Lung (tissue), 12 donors: ENCODE data around the gene IL20RB. TPM values are rescaled to one million over a fixed set of nuclear protein-coding genes. Genes with fewer than 3 reads are reported as not detected.

Source experiments
- ATAC-seq: fragments of 200-7000 bp; cut with Tn5 transposase; one replicate; pipeline ENCODE4 v1.9.1; 2020; ENCODE audit warnings: moderate number of reproducible peaks; ENCODE audit not compliant: insufficient read depth, low FRiP score
- DNase-seq, 3 donors: peaks; one replicate each; pipeline ENCODE4 v3.0.0-alpha.2; 2013 to 2017
- H3K27ac ChIP-seq, 2 donors: one replicate each; pipeline ENCODE4 v1.5.1; 2013; ENCODE audit warnings: mild to moderate bottlenecking in 2 of 2, moderate library complexity in 2 of 2, control low read depth in 1 of 2, inconsistent platforms in 1 of 2, low read depth in 1 of 2, low read length in 1 of 2
- H3K27me3 ChIP-seq, 3 donors: one replicate each; pipeline ENCODE4 v1.5.1; 2013; ENCODE audit warnings: low read length in 2 of 3; ENCODE audit not compliant: control insufficient read depth in 3 of 3, insufficient read depth in 3 of 3
- H3K36me3 ChIP-seq, 4 donors: one replicate each; pipeline ENCODE4 v1.5.1; 2013; ENCODE audit warnings: low read length in 4 of 4, mild to moderate bottlenecking in 1 of 4, moderate library complexity in 1 of 4; ENCODE audit not compliant: control insufficient read depth in 4 of 4, insufficient read depth in 4 of 4
- H3K4me1 ChIP-seq, 5 donors: one replicate each; pipeline ENCODE4 v1.5.1; 2013; ENCODE audit warnings: low read length in 5 of 5, mild to moderate bottlenecking in 2 of 5, moderate library complexity in 1 of 5; ENCODE audit not compliant: control insufficient read depth in 5 of 5, insufficient read depth in 5 of 5
- H3K4me3 ChIP-seq: one replicate; pipeline ENCODE4 v1.5.1; 2013; ENCODE audit warnings: mild to moderate bottlenecking, control low read depth, moderate library complexity
- H3K9ac ChIP-seq, 2 donors: one replicate each; pipeline ENCODE4 v1.5.1; 2013; ENCODE audit warnings: low read length in 2 of 2, control low read depth in 1 of 2; ENCODE audit not compliant: insufficient read depth in 1 of 2
- H3K9me3 ChIP-seq, 4 donors: one replicate each; pipeline ENCODE4 v1.5.1; 2013; ENCODE audit warnings: low read length in 3 of 4, mild to moderate bottlenecking in 1 of 4, moderate library complexity in 1 of 4; ENCODE audit not compliant: control insufficient read depth in 4 of 4, insufficient read depth in 3 of 4
- WGBS, 2 donors: extraction: QIAGEN DNeasy Blood & Tissue Kit; methylation state at CpG; one replicate each; pipeline ENCODE4 v1.1.7; 2013; 5-methylcytosine and 5-hydroxymethylcytosine counted together
- polyA plus RNA-seq, 2 donors: library from polyadenylated mRNA; stranded (reverse); fragments of 200-250 nt; gene quantifications; one replicate each; pipeline ENCODE4 v1.2.1, GENCODE V29; 2013
- total RNA-seq, 2 donors: library from RNA; depleted of rRNA in 1 of 2; stranded (reverse); fragments of >200 nt in 1 of 2; gene quantifications; one replicate each; pipeline ENCODE4 v1.2.1, GENCODE V29; 2014 to 2021
- TF ChIP-seq, protein P1 (sequence below): IDR thresholded peaks from 2 replicates; pipeline ENCODE4 v1.5.1; 2012; ENCODE audit warnings: mild to moderate bottlenecking; ENCODE audit errors: control extremely low read depth, extremely low read depth
- donor health status: control.
- donor health status: control.
- donor health status: Bipolar disorder and iron deficiency.
- donor health status: healthy.
- donor health status: DM: yes; HTN: yes; CAD: no.

IL20RB gene
- total and polyA plus RNA-seq, 4 donors: 0.23 to 1.3 (median 0.88) TPM

DNA sequence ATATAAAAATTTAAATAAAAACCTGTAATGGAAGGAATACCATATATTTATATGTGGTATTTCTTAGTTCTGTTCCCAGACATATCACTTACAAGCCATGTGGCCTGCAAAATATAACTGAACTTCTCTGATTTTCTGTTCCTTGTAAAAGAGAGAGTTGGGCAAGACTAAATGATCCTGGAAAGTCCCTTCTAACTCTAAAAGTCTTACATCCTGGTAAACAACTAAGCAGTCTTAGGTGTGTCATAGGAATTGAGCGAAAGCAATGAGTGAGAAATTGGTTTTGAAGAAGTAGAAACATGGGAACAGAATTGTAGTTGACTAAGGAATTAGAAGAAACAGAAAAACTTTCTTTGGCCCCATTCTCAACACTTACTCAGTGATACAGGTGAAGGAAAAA, 25.3 kb upstream of the IL20RB start:
- DNase-seq (no peak), ATAC-seq (no peak)
- Histone ChIP-seq H3K9me3 (peaks cover 0 to 6% (median 0%) of the 10 kb centered on the region in 4 donors), H3K36me3 (peaks cover 3 to 11% (median 8%) of the 10 kb centered on the region in 4 donors), H3K27me3 (no peaks in the 10 kb centered on the region), H3K4me3 (no peak overlapping the region), H3K9ac (no peak overlapping the region), H3K27ac (no peak overlapping the region), H3K4me1 (peaks cover 0 to 6% (median 5%) of the 10 kb centered on the region in 5 donors)
- TF ChIP-seq, protein P1, sequence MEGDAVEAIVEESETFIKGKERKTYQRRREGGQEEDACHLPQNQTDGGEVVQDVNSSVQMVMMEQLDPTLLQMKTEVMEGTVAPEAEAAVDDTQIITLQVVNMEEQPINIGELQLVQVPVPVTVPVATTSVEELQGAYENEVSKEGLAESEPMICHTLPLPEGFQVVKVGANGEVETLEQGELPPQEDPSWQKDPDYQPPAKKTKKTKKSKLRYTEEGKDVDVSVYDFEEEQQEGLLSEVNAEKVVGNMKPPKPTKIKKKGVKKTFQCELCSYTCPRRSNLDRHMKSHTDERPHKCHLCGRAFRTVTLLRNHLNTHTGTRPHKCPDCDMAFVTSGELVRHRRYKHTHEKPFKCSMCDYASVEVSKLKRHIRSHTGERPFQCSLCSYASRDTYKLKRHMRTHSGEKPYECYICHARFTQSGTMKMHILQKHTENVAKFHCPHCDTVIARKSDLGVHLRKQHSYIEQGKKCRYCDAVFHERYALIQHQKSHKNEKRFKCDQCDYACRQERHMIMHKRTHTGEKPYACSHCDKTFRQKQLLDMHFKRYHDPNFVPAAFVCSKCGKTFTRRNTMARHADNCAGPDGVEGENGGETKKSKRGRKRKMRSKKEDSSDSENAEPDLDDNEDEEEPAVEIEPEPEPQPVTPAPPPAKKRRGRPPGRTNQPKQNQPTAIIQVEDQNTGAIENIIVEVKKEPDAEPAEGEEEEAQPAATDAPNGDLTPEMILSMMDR: no peak
- WGBS, 2 donors: 57 to 74% methylated on average over 1 of the region's 1 CpG

GRCh38 chr3:136932978-136933772, 24.6 kb upstream of the IL20RB start:
- H3K9me3 ChIP-seq: peaks cover 0 to 7% (median 0%) of the 10 kb centered on the region in 4 donors
- 67 to 80% methylated on average over 1 of the region's 1 CpG for WGBS, 2 donors
- no peak overlapping the region for H3K4me3 ChIP-seq
- peaks cover 0 to 6% (median 5%) of the 10 kb centered on the region in 5 donors for H3K4me1 ChIP-seq
- H3K36me3 ChIP-seq: peaks cover 3 to 9% (median 5%) of the 10 kb centered on the region in 4 donors
- TF ChIP-seq, protein P1: no peak
- no peak overlapping the region for H3K9ac ChIP-seq
- DNase-seq: no peak
- no peak overlapping the region for H3K27ac ChIP-seq
- no peaks in the 10 kb centered on the region for H3K27me3 ChIP-seq
- no peak for ATAC-seq

- Histone ChIP-seq H3K27me3 (no peaks in the 10 kb centered on the region), H3K9ac (no peak overlapping the region), H3K27ac (no peak overlapping the region), H3K4me1 (peaks cover 0 to 6% (median 0%) of the 10 kb centered on the region in 5 donors), H3K9me3 (peaks cover 0 to 7% (median 0%) of the 10 kb centered on the region in 4 donors), H3K36me3 (peaks cover 0 to 3% (median 3%) of the 10 kb centered on the region in 4 donors), H3K4me3 (no peak overlapping the region)
- WGBS, 2 donors: 97 to 98% methylated on average over 1 of the region's 1 CpG
- DNase-seq (no peak), ATAC-seq (no peak)
- TF ChIP-seq, protein P1: no peak
These were observed 20.6 kb upstream of the IL20RB start for GRCh38 chr3:136937175-136937574.
